HepG2 (cell line): ENCODE data around the gene PTPRN.

Experiments used
- BCL6 ChIP-seq: IDR thresholded peaks from 2 replicates; pipeline ENCODE4 v1.6.1; 2016; ENCODE audit warnings: missing genetic modification reagents, missing compliant biosample characterization
- CAMTA2 ChIP-seq: sonication (generic); formaldehyde crosslinking; IDR thresholded peaks from 2 replicates; pipeline ENCODE4 v1.4.0; 2020; ENCODE audit warnings: mild to moderate bottlenecking, missing genetic modification reagents, borderline replicate concordance
- CTCF ChIP-seq: sonication (generic); formaldehyde crosslinking; IDR thresholded peaks from 2 replicates; pipeline ENCODE4 v1.5.0; 2020; ENCODE audit warnings: mild to moderate bottlenecking, missing genetic modification reagents, moderate library complexity
- HMG20B ChIP-seq: conservative IDR thresholded peaks from 2 replicates; pipeline ENCODE4 v1.6.1; 2016; ENCODE audit warnings: missing genetic modification reagents, missing compliant biosample characterization
- POLR2A ChIP-seq, 2 experiments: IDR thresholded peaks; 2 replicates each; pipeline ENCODE4 v1.6.1; 2011; ENCODE audit warnings: low read depth in 2 of 2, low read length in 2 of 2, mild to moderate bottlenecking in 1 of 2, moderate library complexity in 1 of 2; ENCODE audit not compliant: insufficient read depth in 1 of 2
- SMAD1 ChIP-seq: sonication (generic); formaldehyde crosslinking; IDR thresholded peaks from 2 replicates; pipeline ENCODE4 v1.4.0; 2020; ENCODE audit warnings: missing genetic modification reagents, low read depth, mild to moderate bottlenecking, borderline replicate concordance
- TERF1 ChIP-seq: sonication (generic); formaldehyde crosslinking; IDR thresholded peaks from 2 replicates; pipeline ENCODE4 v1.8.0; 2022; ENCODE audit warnings: mild to moderate bottlenecking, missing genetic modification reagents, moderate library complexity
- ZMAT5 ChIP-seq: sonication (generic); formaldehyde crosslinking; IDR thresholded peaks from 2 replicates; pipeline ENCODE4 v1.5.0; 2020; ENCODE audit warnings: mild to moderate bottlenecking, low read depth, missing genetic modification reagents, borderline replicate concordance
- TF ChIP-seq, protein P1 (sequence below): sonication (generic); formaldehyde crosslinking; IDR thresholded peaks from 2 replicates; pipeline ENCODE4 v1.4.0; 2020; ENCODE audit warnings: missing genetic modification reagents
- TF ChIP-seq, protein P2 (sequence below): sonication (generic); formaldehyde crosslinking; IDR thresholded peaks from 2 replicates; pipeline ENCODE4 v1.5.1; 2020; ENCODE audit warnings: mild to moderate bottlenecking, missing genetic modification reagents, moderate library complexity

- TF ChIP-seq, protein P1, sequence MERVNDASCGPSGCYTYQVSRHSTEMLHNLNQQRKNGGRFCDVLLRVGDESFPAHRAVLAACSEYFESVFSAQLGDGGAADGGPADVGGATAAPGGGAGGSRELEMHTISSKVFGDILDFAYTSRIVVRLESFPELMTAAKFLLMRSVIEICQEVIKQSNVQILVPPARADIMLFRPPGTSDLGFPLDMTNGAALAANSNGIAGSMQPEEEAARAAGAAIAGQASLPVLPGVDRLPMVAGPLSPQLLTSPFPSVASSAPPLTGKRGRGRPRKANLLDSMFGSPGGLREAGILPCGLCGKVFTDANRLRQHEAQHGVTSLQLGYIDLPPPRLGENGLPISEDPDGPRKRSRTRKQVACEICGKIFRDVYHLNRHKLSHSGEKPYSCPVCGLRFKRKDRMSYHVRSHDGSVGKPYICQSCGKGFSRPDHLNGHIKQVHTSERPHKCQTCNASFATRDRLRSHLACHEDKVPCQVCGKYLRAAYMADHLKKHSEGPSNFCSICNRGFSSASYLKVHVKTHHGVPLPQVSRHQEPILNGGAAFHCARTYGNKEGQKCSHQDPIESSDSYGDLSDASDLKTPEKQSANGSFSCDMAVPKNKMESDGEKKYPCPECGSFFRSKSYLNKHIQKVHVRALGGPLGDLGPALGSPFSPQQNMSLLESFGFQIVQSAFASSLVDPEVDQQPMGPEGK (CRISPR knock-in tag) = no peak
- TF ChIP-seq TERF1 (CRISPR knock-in tag) (no peak), HMG20B (no peak), SMAD1 (CRISPR knock-in tag) (no peak), CTCF (CRISPR knock-in tag) (no peak), ZMAT5 (no peak), CAMTA2 (CRISPR knock-in tag) (no peak), POLR2A (IDR thresholded peaks at IDR 0.05; ENCODE audit: insufficient read depth in 1 of 2, low read depth in 2 of 2, low read length in 2 of 2) (no peak), BCL6 (no peak)
- TF ChIP-seq, protein P2, sequence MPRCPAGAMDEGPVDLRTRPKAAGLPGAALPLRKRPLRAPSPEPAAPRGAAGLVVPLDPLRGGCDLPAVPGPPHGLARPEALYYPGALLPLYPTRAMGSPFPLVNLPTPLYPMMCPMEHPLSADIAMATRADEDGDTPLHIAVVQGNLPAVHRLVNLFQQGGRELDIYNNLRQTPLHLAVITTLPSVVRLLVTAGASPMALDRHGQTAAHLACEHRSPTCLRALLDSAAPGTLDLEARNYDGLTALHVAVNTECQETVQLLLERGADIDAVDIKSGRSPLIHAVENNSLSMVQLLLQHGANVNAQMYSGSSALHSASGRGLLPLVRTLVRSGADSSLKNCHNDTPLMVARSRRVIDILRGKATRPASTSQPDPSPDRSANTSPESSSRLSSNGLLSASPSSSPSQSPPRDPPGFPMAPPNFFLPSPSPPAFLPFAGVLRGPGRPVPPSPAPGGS (CRISPR knock-in tag) = no peak
Observed at GRCh38 chr2:219314804-219315468, 5.7 kb upstream of the PTPRN start.
